Heart left ventricle (tissue), 16 donors: ENCODE measurements around the gene ASIC2. TPM values are rescaled to one million over a fixed set of nuclear protein-coding genes. Genes with fewer than 3 reads are reported as not detected.

Experiments
- ATAC-seq, 4 donors: fragments of 200-7000 bp; cut with Tn5 transposase; one replicate each; pipeline ENCODE4 v1.9.1; 2020 to 2022; ENCODE audit warnings: moderate library complexity in 4 of 4, mild to moderate bottlenecking in 3 of 4, moderate number of reproducible peaks in 1 of 4
- DNase-seq, 5 donors: peaks; one replicate each; pipeline ENCODE4 v3.0.0-alpha.2; 2020
- H3K27ac ChIP-seq, 12 donors: fragments of 200-600 bp; sonication (generic) in 4 of 12; one replicate each; pipeline versions ENCODE4 v1.5.0 to v1.8.0; 2016 to 2022; ENCODE audit warnings: mild to moderate bottlenecking in 2 of 12
- H3K27me3 ChIP-seq, 9 donors: fragments of 200-600 bp; sonication (generic) in 2 of 9; one replicate each; pipeline versions ENCODE4 v1.5.1 to v1.8.0; 2016 to 2022; ENCODE audit warnings: mild to moderate bottlenecking in 3 of 9
- H3K36me3 ChIP-seq, 9 donors: fragments of 200-600 bp; sonication (generic) in 2 of 9; one replicate each; pipeline versions ENCODE4 v1.5.0 to v1.8.0; 2018 to 2022; ENCODE audit warnings: mild to moderate bottlenecking in 2 of 9
- H3K4me1 ChIP-seq, 12 donors: fragments of 200-600 bp; sonication (generic) in 4 of 12; one replicate each; pipeline versions ENCODE4 v1.5.0 to v1.8.0; 2016 to 2022; ENCODE audit warnings: mild to moderate bottlenecking in 3 of 12
- H3K4me3 ChIP-seq, 12 donors: fragments of 200-600 bp; sonication (generic) in 4 of 12; one replicate each; pipeline versions ENCODE4 v1.5.0 to v1.8.0; 2017 to 2022; ENCODE audit warnings: mild to moderate bottlenecking in 9 of 12, moderate library complexity in 4 of 12
- H3K9me3 ChIP-seq, 12 donors: fragments of 200-600 bp; sonication (generic) in 4 of 12; one replicate each; pipeline versions ENCODE4 v1.5.0 to v1.8.0; 2016 to 2022; ENCODE audit warnings: mild to moderate bottlenecking in 1 of 12
- CTCF ChIP-seq, 12 donors: fragments of 200-600 bp; sonication (generic) in 4 of 12; IDR thresholded peaks; one replicate each; pipeline versions ENCODE4 v1.5.0 to v1.8.0; 2018 to 2022; ENCODE audit warnings: antibody characterized with exemption in 12 of 12, mild to moderate bottlenecking in 5 of 12
- POLR2A ChIP-seq, 2 donors: fragments of 450-650 bp; IDR thresholded peaks; one replicate each; pipeline ENCODE4 v1.6.1; 2017; ENCODE audit warnings: antibody characterized with exemption in 2 of 2, mild to moderate bottlenecking in 2 of 2, moderate library complexity in 2 of 2
- WGBS, 4 donors: extraction: QIAGEN DNeasy Blood & Tissue Kit in 2 of 4; methylation state at CpG; one replicate each; pipeline versions ENCODE4 v1.1.5 to v1.1.7; 2013 to 2018; 5-methylcytosine and 5-hydroxymethylcytosine counted together
- intact Hi-C, 10 donors: fragments of 100-400 bp; cut with DNase I; formaldehyde crosslinking; loops; one replicate each; pipeline versions ENCODE4 v1.11.1 to v1.14.2; 2022
- polyA plus RNA-seq, 2 donors: library from polyadenylated mRNA; stranded (reverse); fragments of 200-250 nt; gene quantifications; one replicate each; pipeline ENCODE4 v1.2.3, GENCODE V29; 2013
- total RNA-seq, 9 donors: library from RNA; depleted of rRNA in 2 of 9; stranded (reverse); fragments of >200 nt in 2 of 9; fragmentation: NEBNext Ultra II Directional in 3 of 9; extraction: Animal tissue kit (Norgen Biotek cat#: 25700) in 3 of 9; gene quantifications; one replicate each; pipeline versions ENCODE4 v1.1.0 to v1.2.4, GENCODE V29; 2016 to 2023
- donor health status: ischemic (EF 13 %, LVEDD 7.1; RV severe dilation, severe dysfunction).
- donor health status: healthy with polysubstance abuse.
- donor health status: DM: no; HTN: yes; CAD: no.
- donor health status: DM: no; HTN: no; CAD: no.
- donor health status: ischemic (EF 25% LVEDD 6.9; RV normal size, moderate dysfunction).
- donor health status: ischemic (EF 25% LVEDD 5.7; RV mildly dilated, moderate dysfunction).
- donor health status: healthy.
- donor health status: DM: yes; HTN: yes; CAD: no.
- donor health status: ischemic (EF 35%, LVEDD 5.7; RV mildly dilated, moderate dysfunction).
- donor health status: nonischemic (EF 11% LVEDD 7.7; RV severe dilation, severe dysfunction).
- donor health status: DM: yes; HTN: yes; CAD: no.
- donor health status: PGD.
- donor health status: ischemic (EF 29% LVEDD 5.4; RV normal size, mild dysfunction).
- donor health status: nonischemic (EF 23%, LVEDD 6.1; RV moderate dilation, normal function).

Gene ASIC2
- total and polyA plus RNA-seq, 11 donors = 1.1 TPM; not detected in 10

GRCh38 chr17:33113991-33114370, 179.1 kb downstream of the ASIC2 start:
- TF ChIP-seq POLR2A (IDR thresholded peaks at IDR 0.05) (no peak), CTCF (IDR thresholded peaks at IDR 0.05) (no peak)
- 59 to 69% (median 66%) methylated on average over 3 of the region's 3 CpGs for WGBS, 4 donors
- Histone ChIP-seq H3K4me1 (peaks cover 0 to 5% (median 0%) of the 10 kb centered on the region in 12 donors), H3K27me3 (peaks cover 0 to 44% (median 0%) of the 10 kb centered on the region in 9 donors), H3K27ac (no peak overlapping the region), H3K36me3 (no peaks in the 10 kb centered on the region), H3K4me3 (no peak overlapping the region), H3K9me3 (no peaks in the 10 kb centered on the region)
- ATAC-seq (no peak), DNase-seq (no peak)
- intact Hi-C loops = no loop called here

- no peaks in the 10 kb centered on the region for H3K36me3 ChIP-seq
- intact Hi-C loops = no loop called here
- ATAC-seq (no peak), DNase-seq (peak in 2 of 5 donors; percentile 15 to 34)
- no peaks in the 10 kb centered on the region for H3K9me3 ChIP-seq
- H3K4me1 ChIP-seq = peaks cover 0 to 5% (median 0%) of the 10 kb centered on the region in 12 donors
- H3K4me3 ChIP-seq = no peak overlapping the region
- 43 to 59% (median 52%) methylated on average over 6 of the region's 6 CpGs for WGBS, 4 donors
- TF ChIP-seq CTCF (IDR thresholded peaks at IDR 0.05) = no peak
- TF ChIP-seq POLR2A (IDR thresholded peaks at IDR 0.05) = no peak
- H3K27me3 ChIP-seq = peaks cover 0 to 47% (median 0%) of the 10 kb centered on the region in 9 donors
- no peak overlapping the region for H3K27ac ChIP-seq
Measured at GRCh38 chr17:33113276-33113990, 179.7 kb downstream of the ASIC2 start.

DNA sequence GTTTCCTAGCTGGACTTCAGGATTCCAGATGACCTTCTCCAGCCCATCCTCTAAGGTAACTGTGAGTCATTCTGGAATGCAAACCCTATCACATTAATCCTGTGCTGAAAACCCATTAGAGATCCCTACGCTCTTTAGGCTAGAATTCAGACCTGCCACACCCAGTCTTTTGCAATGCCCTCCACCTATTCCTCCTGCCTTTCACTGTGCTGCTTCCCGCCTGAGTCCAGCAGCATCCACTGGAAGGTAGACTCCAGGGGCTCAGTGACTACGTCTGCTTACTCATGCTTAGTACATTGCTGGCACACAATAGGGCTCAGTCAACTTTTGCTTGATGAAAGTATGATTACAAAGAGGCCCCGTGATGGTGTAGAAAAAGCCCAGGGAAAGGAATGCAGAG, 180.3 kb downstream of the ASIC2 start:
- H3K9me3 ChIP-seq = no peaks in the 10 kb centered on the region
- DNase-seq (no peak), ATAC-seq (no peak)
- H3K27me3 ChIP-seq = peaks cover 0 to 46% (median 0%) of the 10 kb centered on the region in 9 donors
- 50 to 71% (median 67%) methylated on average over 4 of the region's 4 CpGs for WGBS, 4 donors
- H3K4me3 ChIP-seq = no peak overlapping the region
- H3K4me1 ChIP-seq = peaks cover 0 to 5% (median 0%) of the 10 kb centered on the region in 12 donors
- H3K36me3 ChIP-seq = no peaks in the 10 kb centered on the region
- no peak for TF ChIP-seq POLR2A (IDR thresholded peaks at IDR 0.05)
- intact Hi-C loops = no loop called here
- H3K27ac ChIP-seq = no peak overlapping the region

GRCh38 chr17:33109336-33110072, 183.6 kb downstream of the ASIC2 start:
- TF ChIP-seq CTCF (IDR thresholded peaks at IDR 0.05) = no peak
- TF ChIP-seq POLR2A (IDR thresholded peaks at IDR 0.05) = no peak
- WGBS, 4 donors = 60 to 64% (median 63%) methylated on average over 5 of the region's 5 CpGs
- no peak overlapping the region for H3K4me3 ChIP-seq
- intact Hi-C loops = loop anchor here in 2 of 10 donors (10.0 kb wide), 2 partner anchors 65 to 215 kb away; no protein-coding TSS in a partner anchor
- ATAC-seq (no peak), DNase-seq (no peak)
- peaks cover 0 to 5% (median 0%) of the 10 kb centered on the region in 12 donors for H3K4me1 ChIP-seq
- no peaks in the 10 kb centered on the region for H3K36me3 ChIP-seq
- H3K9me3 ChIP-seq = no peaks in the 10 kb centered on the region
- H3K27ac ChIP-seq = no peak overlapping the region
- H3K27me3 ChIP-seq = peaks cover 0 to 34% (median 0%) of the 10 kb centered on the region in 9 donors
